Activated T-cell treated with anti-CD3 and anti-CD28 coated beads, Interleukin-2, amount 50 U/mL, for 48 hours (primary cell): ENCODE results near the gene STIL.
A peak's percentile ranks its signal among the peaks of the same experiment; 100 is the strongest.
"Not testable (repeated sequence)": the region's sequence is repeated elsewhere in the genome, so short reads cannot be mapped to it uniquely, and the experiment has no call there.

ENCODE experiments used
- DNase-seq, 2 experiments: peaks; one replicate each; pipeline ENCODE4 v3.0.0-alpha.2; 2020

STIL gene

GRCh38 chr1:47317841-47318240 is 3.9 kb upstream of the STIL start:
- DNase-seq = no peak

- no peak for DNase-seq
Observed at GRCh38 chr1:47309427-47309826, 4.5 kb downstream of the STIL start.

GRCh38 chr1:47302472-47302871 is 11.5 kb downstream of the STIL start:
- no peak for DNase-seq

GRCh38 chr1:47298025-47298699 is 15.8 kb downstream of the STIL start:
- no peak for DNase-seq

- DNase-seq = no peak
Observed at GRCh38 chr1:47295579-47295978, 18.4 kb downstream of the STIL start.

- not testable (repeated sequence) for DNase-seq
Observed at GRCh38 chr1:47294863-47295262, 19.1 kb downstream of the STIL start.

GRCh38 chr1:47288116-47288515 is 25.8 kb downstream of the STIL start:
- not testable (repeated sequence) for DNase-seq

GRCh38 chr1:47280142-47280541 is 33.8 kb downstream of the STIL start:
- no peak for DNase-seq

GRCh38 chr1:47276850-47277249 is 37.1 kb downstream of the STIL start:
- no peak for DNase-seq

- not testable (repeated sequence) for DNase-seq
Observed at GRCh38 chr1:47275811-47276210, 38.1 kb downstream of the STIL start.

GRCh38 chr1:47265529-47265928 is 48.4 kb downstream of the STIL start:
- not testable (repeated sequence) for DNase-seq

GRCh38 chr1:47262787-47263413 is 51.0 kb downstream of the STIL start:
- peak; percentile 45 to 50 for DNase-seq

GRCh38 chr1:47257224-47257623 is 56.7 kb downstream of the STIL start:
- DNase-seq = no peak

- no peak for DNase-seq
Observed at GRCh38 chr1:47252795-47253194, 61.2 kb downstream of the STIL start.

GRCh38 chr1:47252369-47252768 is 61.6 kb downstream of the STIL start:
- DNase-seq = no peak

GRCh38 chr1:47249755-47250154 is 64.2 kb downstream of the STIL start:
- DNase-seq = no peak

GRCh38 chr1:47244339-47244862 is 69.5 kb downstream of the STIL start:
- no peak for DNase-seq

GRCh38 chr1:47243910-47244309 is 70.0 kb downstream of the STIL start:
- no peak for DNase-seq

GRCh38 chr1:47241114-47242113 is 72.5 kb downstream of the STIL start:
- no peak for DNase-seq

GRCh38 chr1:47238935-47239592 is 74.9 kb downstream of the STIL start:
- DNase-seq = no peak

GRCh38 chr1:47235806-47236205 is 78.1 kb downstream of the STIL start:
- no peak for DNase-seq

GRCh38 chr1:47235241-47235681 is 78.7 kb downstream of the STIL start:
- no peak for DNase-seq

- no peak for DNase-seq
Observed at GRCh38 chr1:47233186-47233585, 80.8 kb downstream of the STIL start.
